Measurements from ENCODE around the gene PDE8A.

DNA sequence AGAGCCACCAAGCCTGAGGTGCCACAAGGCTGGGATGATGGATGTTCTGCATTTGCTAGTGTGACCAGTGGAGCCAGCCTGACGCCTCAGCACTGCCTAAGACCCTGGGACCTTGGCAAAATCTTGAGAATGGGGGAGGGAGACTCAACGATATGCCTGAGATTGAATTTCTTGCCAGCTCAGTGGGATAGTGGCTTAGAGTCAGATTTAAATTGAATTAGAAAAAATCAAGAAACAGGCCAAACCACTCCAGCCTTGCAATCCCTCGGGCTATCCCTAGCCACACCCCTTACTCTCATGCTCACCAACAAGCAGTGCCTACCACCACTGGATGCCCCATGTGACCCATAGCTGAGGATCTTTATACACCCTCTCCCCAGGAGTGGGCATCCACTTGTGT lies 18.7 kb upstream of the PDE8A start:
- TF ChIP-seq CTCF (IDR thresholded peaks at IDR 0.05): no peak
- no peak for TF ChIP-seq POLR2A (IDR thresholded peaks at IDR 0.05)
